GM18861 (cell line): ENCODE results near the gene ABCC2.
"Not testable (repeated sequence)": the region's sequence is repeated elsewhere in the genome, so short reads cannot be mapped to it uniquely, and the experiment has no call there.

Experiments used
- ATAC-seq: cut with Tn5 transposase; IDR thresholded peaks from one replicate; pipeline ENCODE4 v1.9.1; 2021; ENCODE audit not compliant: unreplicated experiment

Gene ABCC2

GRCh38 chr10:99851825-99852224, 69.4 kb downstream of the ABCC2 start:
- no peak for ATAC-seq

GRCh38 chr10:99852481-99853213, 70.2 kb downstream of the ABCC2 start:
- ATAC-seq: no peak

- no peak for ATAC-seq
Measured at GRCh38 chr10:99853655-99854054, 71.2 kb downstream of the ABCC2 start.

- no peak for ATAC-seq
Measured at GRCh38 chr10:99854860-99855259, 72.4 kb downstream of the ABCC2 start.

GRCh38 chr10:99855479-99856071, 73.1 kb downstream of the ABCC2 start:
- ATAC-seq: no peak

DNA sequence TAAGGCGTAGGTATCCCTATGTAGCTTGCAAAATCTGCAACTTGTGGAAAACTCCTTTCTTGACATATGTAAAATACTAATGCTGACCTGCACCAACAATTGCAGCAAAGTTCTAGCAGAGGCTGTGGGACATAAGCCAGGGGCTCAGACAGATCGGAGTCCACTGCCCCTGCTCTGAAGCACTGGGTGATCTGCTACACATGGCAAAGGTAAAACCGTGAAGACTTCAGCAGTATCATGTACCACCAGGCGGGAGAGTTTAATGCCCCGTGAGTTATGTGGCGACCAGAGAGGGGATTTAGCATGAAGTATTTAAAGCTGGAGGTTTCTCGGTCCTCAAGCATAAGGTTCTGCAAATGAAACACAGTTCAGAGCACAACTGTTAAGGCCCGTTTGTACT, 76.4 kb downstream of the ABCC2 start:
- ATAC-seq: no peak

GRCh38 chr10:99859585-99859984, 77.1 kb downstream of the ABCC2 start:
- ATAC-seq: no peak

DNA sequence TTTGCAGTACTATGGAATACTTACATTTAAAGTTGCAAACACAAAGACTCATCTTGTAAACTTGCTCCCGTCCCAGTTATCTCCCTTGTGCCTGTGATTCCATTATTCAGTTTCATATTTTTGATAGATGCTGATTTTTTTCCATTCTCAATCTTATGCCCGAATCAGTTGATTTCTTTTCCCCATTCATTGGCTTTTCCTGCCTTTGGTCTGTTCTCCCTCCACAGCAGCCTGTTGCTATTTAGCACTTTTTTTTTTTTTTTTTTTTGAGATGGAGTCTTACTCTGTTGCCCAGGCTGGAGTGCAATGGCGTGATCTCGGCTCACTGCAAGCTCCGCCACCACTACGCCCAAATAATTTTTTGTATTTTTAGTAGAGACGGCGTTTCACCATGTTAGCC, 78.0 kb downstream of the ABCC2 start:
- no peak for ATAC-seq

DNA sequence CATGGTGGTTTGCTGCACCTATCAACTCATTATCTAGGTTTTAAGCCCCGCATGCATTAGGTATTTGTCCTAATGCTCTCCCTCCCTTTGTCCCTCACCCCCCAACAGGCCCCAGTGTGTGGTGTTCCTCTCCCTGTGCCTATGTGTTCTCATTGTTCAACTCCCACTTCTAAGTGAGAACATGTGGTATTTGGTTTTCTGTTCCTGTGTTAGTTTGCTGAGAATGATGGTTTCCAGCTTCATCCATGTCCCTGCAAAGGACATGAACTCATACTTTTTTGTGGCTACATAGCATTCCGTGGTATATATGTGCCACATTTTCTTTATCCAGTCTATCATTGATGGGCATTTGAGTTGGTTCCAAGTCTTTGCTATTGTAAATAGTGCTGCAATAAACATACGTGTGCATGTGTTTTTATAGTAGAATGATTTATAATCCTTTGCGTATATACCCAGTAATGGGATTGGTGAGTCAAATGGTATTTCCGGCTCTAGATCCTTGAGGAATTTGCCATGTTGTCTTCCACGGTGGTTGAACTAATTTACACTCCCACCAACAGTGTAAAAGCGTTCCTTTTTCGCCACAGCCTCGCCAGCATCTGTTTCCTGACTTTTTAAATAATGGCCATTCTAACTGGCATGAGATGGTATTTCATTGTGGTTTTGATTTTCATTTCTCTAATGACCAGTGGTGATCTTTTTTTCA, 81.2 kb downstream of the ABCC2 start:
- not testable (repeated sequence) for ATAC-seq

DNA sequence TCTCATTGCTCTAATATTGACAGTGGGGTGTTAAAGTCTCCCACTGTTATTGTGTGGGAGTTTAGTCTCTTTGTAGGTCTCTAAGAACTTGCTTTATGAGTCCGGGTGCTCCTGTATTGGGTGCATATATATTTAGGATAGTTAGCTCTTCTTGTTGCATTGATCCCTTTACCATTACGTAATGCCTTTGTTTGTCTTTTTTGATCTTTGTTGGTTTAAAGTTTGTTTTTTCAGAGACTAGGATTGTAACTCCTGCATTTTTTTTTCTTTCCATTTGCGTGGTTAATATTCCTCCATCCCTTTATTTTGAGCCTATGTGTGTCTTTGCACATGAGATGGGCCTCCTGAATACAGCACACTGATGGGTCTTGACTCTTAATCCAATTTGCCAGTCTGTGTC, 84.8 kb downstream of the ABCC2 start:
- ATAC-seq: not testable (repeated sequence)

DNA sequence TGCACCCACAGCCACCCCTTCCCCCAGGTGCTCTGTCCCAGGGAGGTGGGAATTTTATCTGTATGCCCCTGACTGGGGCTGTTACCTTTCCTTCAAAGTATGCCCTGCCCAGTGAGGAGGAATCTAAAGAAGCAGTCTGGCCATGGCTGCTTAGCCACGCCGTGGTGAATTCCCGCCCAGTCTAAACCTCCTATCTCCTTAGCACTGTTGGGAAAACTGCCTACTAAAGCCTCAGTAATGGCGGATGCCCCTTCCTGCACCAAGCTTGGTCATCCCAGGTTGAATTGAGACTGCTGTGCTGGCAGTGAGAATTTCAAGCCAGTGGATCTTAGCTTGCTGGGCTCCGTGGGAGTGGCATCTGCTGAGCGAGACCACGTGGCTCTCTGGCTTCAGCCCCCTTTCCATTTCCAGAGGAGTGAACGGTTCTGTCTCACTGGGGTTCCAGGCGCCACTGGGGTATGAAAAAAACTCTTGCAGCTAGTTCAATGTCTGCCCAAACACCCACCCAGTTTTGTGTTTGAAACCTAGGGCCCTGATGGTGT, 87.2 kb downstream of the ABCC2 start:
- no peak for ATAC-seq

GRCh38 chr10:99870123-99870730, 87.8 kb downstream of the ABCC2 start:
- ATAC-seq: no peak

DNA sequence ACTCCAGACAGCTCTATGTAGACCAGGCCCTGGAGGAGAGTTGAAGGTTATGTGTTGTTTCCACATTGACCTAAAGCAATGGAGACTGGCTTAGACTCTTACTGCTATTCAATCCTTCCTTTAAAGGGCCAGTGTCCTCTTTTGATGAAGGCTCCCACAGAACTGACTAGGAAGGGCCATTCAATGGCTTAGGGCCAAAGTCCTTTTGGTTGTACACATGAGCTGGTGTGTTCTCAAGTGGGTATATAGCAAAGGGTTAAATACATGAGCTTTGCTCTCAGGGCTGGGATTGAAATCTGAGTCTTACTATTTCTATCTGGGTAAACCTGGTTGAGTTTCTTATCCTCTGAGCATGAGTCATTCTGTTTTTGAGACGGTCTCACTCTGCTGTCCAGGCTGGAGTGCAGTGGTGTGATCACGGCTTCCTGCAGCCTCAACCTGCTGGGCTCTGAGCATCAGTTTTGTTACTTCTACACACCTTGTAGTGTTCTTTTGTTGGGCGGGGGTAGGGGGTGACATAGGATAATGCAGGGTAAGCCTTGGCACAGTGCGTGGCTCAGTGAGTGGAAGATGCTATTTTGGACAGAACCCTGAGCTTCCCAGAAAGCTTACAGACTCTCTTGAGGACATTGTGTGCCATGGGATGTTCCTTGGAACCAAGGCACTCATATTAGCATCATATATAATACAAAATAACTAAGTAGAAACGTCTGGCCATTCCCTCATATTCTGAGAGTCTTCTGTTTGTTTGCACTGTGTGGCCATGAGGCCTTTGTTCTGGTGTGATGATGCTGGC, 90.1 kb downstream of the ABCC2 start:
- no peak for ATAC-seq

GRCh38 chr10:99873846-99874245, 91.4 kb downstream of the ABCC2 start:
- no peak for ATAC-seq

DNA sequence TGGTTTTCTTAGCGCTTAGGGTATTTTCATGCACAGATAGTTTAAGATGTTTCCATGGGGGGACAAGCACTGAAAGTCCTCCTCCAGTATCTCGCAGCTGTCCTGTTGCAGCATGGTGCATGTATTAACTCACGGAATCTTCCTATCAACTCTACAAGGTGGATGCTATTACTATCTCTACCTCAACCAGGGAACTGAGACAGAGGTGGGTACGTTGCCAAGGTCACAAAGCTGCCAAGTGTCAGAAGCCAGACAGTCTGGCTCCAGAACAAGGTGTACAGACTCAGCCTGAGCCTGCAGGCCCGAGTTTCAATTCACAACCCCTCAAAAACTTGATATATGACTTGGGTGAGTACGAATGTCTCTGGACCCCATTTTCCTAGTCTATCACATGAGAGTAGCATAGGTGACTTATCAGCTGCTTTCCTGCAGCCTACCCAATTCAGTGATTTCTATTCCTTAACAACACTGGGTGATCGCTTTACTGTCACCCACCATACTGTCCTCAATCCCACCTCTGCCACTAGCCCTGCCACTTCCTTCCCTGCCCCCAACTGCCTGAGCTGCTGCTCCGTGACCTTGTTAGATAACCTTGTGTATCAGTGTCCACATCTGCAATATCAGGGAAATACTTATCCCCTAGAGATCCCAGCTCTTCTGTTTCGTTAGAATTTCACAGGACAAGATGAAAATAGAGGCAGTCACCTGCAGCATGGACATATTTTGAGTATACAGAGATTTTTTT, 92.1 kb downstream of the ABCC2 start:
- no peak for ATAC-seq

DNA sequence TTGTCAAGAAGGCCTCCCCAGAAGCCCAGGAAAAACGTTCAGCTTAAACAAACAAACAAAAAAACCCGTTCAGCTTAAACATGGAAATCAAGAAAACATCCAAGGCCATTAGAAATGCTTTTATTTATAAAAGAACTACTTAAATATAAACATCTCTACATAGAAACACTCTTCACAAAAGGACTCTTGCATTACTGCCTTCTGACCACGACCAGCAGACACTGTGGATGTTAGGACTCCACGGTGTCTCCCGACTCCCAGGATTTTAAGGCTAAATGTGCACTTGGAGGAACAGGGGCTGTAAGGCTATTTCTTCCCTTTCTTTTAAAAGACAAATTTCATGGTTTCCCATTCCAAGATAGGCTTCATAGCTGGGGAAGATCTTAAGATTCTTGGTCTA, 93.0 kb downstream of the ABCC2 start:
- no peak for ATAC-seq

- ATAC-seq: no peak
Measured at GRCh38 chr10:99880080-99880835, 97.8 kb downstream of the ABCC2 start.

DNA sequence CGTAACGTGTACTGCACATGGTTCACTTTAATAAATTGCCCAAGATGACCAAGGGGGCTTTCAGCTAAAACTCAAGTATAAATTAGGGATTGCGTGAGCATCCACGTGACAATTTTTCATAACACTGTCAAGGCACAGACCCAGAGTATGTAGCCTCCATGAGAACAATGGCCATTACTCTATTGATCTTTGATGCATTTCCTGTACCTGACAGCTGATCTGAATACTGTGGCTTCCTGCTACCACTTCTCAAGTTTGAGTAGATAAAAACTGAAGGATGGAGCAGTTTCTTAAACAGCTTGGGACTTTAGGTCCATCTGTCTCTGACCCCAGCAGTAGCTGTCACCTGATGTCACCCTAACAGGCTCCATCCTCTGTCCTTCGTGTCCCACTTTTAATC, 98.9 kb downstream of the ABCC2 start:
- no peak for ATAC-seq

DNA sequence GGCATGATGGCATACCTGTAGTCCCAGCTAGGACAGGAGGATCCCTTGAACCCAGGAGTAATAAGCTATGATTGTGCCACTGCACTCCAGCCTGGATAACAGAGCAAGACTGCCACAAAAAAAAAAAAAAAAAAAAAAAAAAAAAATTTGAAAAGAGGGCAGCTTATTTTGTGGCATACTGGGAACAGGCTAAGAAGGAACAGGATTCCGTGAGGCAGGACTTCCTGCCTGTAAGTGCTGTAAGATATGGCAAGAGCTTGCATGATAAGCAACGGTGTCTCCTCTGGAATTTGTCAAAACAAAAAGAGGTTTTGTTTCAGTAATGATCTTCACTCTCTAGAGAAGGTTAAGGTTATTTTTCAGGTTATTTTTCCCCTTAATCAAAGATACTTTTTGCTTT, 101.1 kb downstream of the ABCC2 start:
- ATAC-seq: no peak
